GM18499 (cell line): Measurements from ENCODE around the gene FOXRED1.

Source experiments
- ATAC-seq: cut with Tn5 transposase; IDR thresholded peaks from one replicate; pipeline ENCODE4 v1.9.1; 2021; ENCODE audit warnings: moderate number of reproducible peaks; ENCODE audit not compliant: insufficient read depth, unreplicated experiment

The FOXRED1 gene

GRCh38 chr11:126310200-126310991, 41.4 kb downstream of the FOXRED1 start:
- ATAC-seq, result no peak

DNA sequence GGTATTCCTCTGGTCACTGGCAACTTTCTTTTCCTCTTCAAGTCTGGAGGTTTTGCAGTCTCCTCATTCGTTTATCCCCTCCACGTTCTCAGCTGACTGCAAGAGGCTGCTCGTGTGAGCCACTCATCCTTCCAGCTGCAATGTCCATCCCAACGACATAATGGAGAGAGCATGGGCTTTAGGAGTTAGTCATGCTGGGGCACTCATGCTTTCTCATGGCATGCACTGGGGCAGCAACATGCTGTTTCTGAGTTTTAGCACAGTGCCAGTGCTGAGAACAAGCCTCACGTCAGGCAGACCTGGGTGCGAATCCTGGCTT, 42.0 kb downstream of the FOXRED1 start:
- ATAC-seq, result no peak

DNA sequence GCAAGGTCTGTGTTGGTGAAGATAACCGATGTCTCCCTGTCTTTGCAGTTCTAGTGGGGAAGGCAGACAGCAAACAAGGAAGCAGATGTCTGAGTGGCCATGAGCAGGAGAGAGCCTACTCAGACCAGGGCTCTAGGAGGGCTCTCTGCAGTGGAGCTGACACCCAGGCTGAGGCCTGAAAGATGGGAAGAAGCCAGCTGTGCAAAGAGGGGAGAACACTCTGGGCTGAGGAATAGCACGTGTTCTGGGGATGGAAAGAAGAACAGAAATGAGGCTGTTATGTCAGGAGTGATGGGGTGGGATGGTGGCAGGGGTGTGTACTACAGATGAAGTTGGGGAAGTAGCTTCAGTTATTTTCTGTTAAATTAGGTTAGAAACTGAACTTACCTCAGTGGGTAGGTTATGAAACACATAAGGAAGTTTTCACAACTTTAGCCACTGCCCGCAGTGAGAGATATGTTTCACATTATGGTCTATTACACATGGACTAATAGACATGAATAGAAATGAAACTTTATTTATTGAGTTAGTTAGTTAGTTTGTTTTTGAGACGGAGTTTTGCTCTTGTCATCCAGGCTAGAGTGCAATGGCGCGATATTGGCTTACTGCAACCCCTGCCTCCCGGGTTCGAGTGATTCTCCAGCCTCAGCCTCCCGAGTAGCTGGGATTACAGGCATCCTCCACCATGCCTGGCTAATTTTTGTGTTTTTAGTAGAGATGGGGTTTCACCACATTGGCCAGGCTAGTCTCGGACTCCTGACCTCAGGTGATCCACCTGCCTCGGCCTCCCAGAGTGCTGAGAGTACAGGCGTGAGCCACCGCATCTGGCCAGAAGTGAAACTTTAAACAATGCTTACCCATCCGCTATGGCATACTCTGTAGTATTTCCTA, 42.7 kb downstream of the FOXRED1 start:
- ATAC-seq, result peak; percentile 47

GRCh38 chr11:126312961-126313360, 44.0 kb downstream of the FOXRED1 start:
- no peak for ATAC-seq

DNA sequence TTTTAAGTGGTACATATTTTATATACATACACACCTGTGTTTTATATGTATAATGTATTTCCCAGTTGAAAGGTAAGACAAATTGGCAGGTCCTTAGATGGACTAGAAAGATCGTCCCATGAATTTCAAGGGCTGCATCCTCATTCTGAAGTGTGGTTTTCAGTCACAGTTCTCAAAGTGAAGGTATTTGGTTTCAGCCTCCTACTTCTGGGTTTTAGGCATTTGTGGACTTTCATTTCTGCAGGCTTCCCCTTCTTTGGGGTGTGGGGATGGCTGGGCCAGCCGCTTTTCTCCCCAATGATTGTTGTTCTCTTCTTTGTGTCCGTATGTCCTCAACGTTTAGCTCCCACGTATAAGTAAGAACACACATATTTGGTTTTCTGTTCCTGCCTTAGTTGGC, 44.9 kb downstream of the FOXRED1 start:
- no peak for ATAC-seq

DNA sequence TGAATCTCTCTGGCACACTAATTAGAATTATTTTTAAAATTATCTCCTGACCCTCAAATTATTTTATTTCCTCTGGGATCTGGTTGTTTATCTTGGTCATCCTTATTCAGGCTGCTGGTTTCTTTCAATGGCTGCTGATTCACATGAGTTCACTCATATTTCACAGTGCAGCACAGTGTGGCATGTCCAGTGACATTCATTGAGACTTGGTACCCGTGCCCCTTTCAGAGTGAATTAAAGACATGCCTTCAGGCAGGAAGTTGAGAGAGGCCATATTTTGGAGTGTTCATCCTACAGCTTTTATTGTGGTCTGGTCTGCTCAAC, 48.4 kb downstream of the FOXRED1 start:
- no peak for ATAC-seq

DNA sequence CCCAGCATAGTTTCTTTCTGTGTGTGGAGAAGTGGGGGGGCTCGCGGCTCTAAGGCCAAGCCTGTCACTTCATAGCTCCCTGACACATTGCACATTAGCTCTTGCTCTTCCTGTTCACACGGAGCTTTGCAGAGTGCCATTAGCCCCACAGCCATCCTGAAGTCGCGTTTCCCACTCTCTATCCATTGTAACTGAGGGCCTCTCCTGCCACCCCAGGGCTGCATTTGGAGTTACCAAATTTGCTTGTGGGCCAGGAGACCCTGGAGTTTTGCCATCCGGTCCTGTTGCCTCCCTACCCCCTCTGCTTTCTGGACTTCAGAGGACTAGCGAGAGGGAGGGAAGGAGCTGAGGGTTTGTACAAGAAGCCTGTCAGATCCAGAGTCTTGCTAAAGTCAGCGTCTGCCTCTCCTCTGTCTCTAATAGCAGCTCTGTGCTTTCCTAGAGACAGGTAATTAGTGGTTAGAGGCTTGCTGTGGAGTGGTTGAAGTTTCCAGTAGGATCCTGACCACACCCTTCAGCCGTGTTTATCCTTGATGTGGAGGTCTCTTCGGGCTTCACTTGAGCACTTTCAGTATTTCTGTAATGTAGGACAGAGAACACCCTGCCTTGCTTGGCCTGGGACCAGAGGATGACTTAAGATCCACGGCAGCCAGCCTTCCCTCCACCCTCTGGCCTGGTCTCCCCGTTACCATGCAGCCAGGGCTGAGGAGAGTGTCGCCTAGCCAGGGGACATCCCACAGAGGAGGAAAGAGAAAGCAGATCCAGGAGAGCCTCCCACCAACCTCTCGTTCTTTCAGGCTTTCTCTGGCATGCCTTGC, 49.0 kb downstream of the FOXRED1 start:
- ATAC-seq, result no peak

- peak; percentile 79 for ATAC-seq
These were observed 49.8 kb downstream of the FOXRED1 start for GRCh38 chr11:126318574-126319373.

DNA sequence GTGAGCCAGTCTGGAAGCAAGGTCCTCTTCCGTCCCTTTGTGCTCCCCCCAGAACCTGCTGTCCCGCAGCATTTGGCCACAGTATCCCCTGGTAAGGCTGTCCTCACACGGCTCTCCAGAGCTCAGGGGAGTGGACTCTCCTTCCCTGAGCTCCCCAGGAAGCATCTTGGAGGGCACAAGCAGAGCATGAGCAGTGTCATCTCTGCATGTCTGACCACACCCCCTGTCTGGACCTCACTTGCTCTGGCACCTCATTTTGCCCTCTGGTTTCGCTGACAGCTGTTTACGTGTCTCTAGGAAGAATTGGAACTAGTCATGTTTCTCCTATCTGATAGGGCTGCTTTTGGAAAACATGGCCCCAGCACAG, 50.4 kb downstream of the FOXRED1 start:
- no peak for ATAC-seq

- no peak for ATAC-seq
These were observed 54.0 kb downstream of the FOXRED1 start for GRCh38 chr11:126322996-126323395.

DNA sequence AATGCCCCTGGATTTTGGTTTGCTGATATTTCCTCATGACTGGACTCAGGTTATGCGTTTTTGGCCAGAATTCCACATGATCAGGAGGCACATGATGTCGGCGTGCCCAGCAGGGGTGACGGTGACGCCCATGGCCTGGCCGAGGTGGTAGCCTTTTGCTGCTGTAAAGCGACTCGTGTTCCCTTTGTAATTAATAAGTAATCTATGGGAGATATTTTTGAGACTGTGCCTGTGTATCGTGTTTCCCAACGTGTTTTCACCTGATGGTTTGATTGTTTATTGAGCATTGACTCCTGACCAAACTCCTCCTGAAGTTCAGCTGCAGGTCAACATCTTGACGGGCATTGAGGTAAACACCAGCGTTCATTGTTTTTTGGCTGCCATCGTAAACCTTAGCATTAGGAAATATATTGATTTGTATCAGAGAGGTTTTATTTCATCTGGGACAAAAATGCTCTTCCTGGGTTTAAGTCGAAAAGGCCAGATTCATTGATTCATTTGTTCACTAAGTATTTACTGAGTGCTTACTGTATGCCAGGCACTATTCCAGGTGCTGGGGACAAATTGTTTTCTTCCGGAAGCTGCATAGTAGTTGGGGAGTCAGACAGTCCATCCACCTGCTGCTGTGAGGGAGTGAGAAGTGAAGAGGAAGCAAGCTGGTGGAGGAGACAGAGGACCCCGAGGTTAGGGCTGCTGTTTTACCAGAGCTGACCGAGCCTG, 58.5 kb downstream of the FOXRED1 start:
- no peak for ATAC-seq
